MM.1S (cell line): ENCODE results near the gene ZBTB38.

Experiments used
- DNase-seq: peaks from one replicate; pipeline ENCODE4 v3.0.0-alpha.2; 2015
- H2AFZ ChIP-seq: fragments of 300-600 bp; sonication (generic); 2 replicates; pipeline ENCODE4 v1.6.0; 2016; ENCODE audit warnings: antibody characterized with exemption, low read length
- H3F3A ChIP-seq: fragments of 300-600 bp; sonication (generic); 2 replicates; pipeline ENCODE4 v1.6.1; 2016; ENCODE audit warnings: mild to moderate bottlenecking, antibody characterized with exemption, low read length, moderate library complexity, mixed read lengths; ENCODE audit not compliant: insufficient read depth
- H3K27ac ChIP-seq: fragments of 300-600 bp; sonication (generic); 2 replicates; pipeline ENCODE4 v1.5.1; 2016; ENCODE audit warnings: mild to moderate bottlenecking, low read length
- H3K27me3 ChIP-seq: fragments of 300-600 bp; sonication (generic); replicated peaks from 2 replicates; pipeline ENCODE4 v1.6.0; 2016; ENCODE audit warnings: low read length; ENCODE audit not compliant: insufficient read depth
- H3K36me3 ChIP-seq: fragments of 300-600 bp; sonication (generic); replicated peaks from 2 replicates; pipeline ENCODE4 v1.6.1; 2016; ENCODE audit warnings: mild to moderate bottlenecking, low read length, mixed read lengths; ENCODE audit not compliant: insufficient read depth
- H3K4me1 ChIP-seq: fragments of 300-600 bp; sonication (generic); 2 replicates; pipeline ENCODE4 v1.6.1; 2016; ENCODE audit warnings: low read length, mixed read lengths
- H3K4me2 ChIP-seq: fragments of 300-600 bp; sonication (generic); 2 replicates; pipeline ENCODE4 v1.6.0; 2016; ENCODE audit warnings: low read depth, low read length
- H3K4me3 ChIP-seq: fragments of 300-600 bp; sonication (generic); 2 replicates; pipeline ENCODE4 v1.5.1; 2016; ENCODE audit warnings: low read length, mixed read lengths
- H3K79me2 ChIP-seq: fragments of 300-600 bp; sonication (generic); 2 replicates; pipeline ENCODE4 v1.6.1; 2016; ENCODE audit warnings: mixed run types, low read length, mixed read lengths
- H3K9ac ChIP-seq: fragments of 300-600 bp; sonication (generic); 2 replicates; pipeline ENCODE4 v1.6.1; 2016; ENCODE audit warnings: low read length, mixed read lengths
- H3K9me2 ChIP-seq: fragments of 300-600 bp; sonication (generic); replicated peaks from 2 replicates; pipeline ENCODE4 v1.6.1; 2016; ENCODE audit warnings: mild to moderate bottlenecking, low read length, mixed read lengths; ENCODE audit not compliant: insufficient read depth
- H3K9me3 ChIP-seq: fragments of 300-600 bp; sonication (generic); replicated peaks from 2 replicates; pipeline ENCODE4 v1.6.1; 2016; ENCODE audit warnings: mild to moderate bottlenecking, low read length, mixed read lengths; ENCODE audit not compliant: insufficient read depth
- H4K20me1 ChIP-seq: fragments of 300-600 bp; sonication (generic); 2 replicates; pipeline ENCODE4 v1.6.1; 2016; ENCODE audit warnings: mild to moderate bottlenecking, low read length, moderate library complexity, mixed read lengths; ENCODE audit not compliant: insufficient read depth
- EZH2 ChIP-seq: fragments of 300-600 bp; sonication (generic); optimal IDR thresholded peaks from 2 replicates; pipeline ENCODE3; 2017; ENCODE audit warnings: low read depth, mild to moderate bottlenecking, antibody characterized with exemption, low read length, mixed read lengths
- EZH2phosphoT487 ChIP-seq: fragments of 300-600 bp; sonication (generic); IDR thresholded peaks from 2 replicates; pipeline ENCODE4 v1.6.1; 2018; ENCODE audit warnings: antibody characterized with exemption, low read length
- TF ChIP-seq, protein P1 (sequence below): fragments of 300-600 bp; sonication (generic); IDR thresholded peaks from 2 replicates; pipeline ENCODE4 v1.5.1; 2016; ENCODE audit warnings: antibody characterized with exemption, low read length, mixed read lengths

Gene ZBTB38

GRCh38 chr3:141353652-141354495 is 14.4 kb upstream of the ZBTB38 start:
- DNase-seq: no peak
- Histone ChIP-seq H3K4me1 (no peaks in the 10 kb centered on the region), H3K27me3 (no peaks in the 10 kb centered on the region), H3K4me2 (no peak overlapping the region), H3F3A (no peaks in the 10 kb centered on the region), H3K9me2 (no peaks in the 10 kb centered on the region), H3K27ac (no peak overlapping the region), H3K79me2 (no peaks in the 10 kb centered on the region), H3K9ac (no peak overlapping the region), H3K4me3 (no peak overlapping the region), H3K9me3 (no peaks in the 10 kb centered on the region), H2AFZ (no peak overlapping the region), H3K36me3 (no peaks in the 10 kb centered on the region), H4K20me1 (no peaks in the 10 kb centered on the region)
- TF ChIP-seq EZH2phosphoT487 (no peak), EZH2 (no peak)
- TF ChIP-seq, protein P1, sequence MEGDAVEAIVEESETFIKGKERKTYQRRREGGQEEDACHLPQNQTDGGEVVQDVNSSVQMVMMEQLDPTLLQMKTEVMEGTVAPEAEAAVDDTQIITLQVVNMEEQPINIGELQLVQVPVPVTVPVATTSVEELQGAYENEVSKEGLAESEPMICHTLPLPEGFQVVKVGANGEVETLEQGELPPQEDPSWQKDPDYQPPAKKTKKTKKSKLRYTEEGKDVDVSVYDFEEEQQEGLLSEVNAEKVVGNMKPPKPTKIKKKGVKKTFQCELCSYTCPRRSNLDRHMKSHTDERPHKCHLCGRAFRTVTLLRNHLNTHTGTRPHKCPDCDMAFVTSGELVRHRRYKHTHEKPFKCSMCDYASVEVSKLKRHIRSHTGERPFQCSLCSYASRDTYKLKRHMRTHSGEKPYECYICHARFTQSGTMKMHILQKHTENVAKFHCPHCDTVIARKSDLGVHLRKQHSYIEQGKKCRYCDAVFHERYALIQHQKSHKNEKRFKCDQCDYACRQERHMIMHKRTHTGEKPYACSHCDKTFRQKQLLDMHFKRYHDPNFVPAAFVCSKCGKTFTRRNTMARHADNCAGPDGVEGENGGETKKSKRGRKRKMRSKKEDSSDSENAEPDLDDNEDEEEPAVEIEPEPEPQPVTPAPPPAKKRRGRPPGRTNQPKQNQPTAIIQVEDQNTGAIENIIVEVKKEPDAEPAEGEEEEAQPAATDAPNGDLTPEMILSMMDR: no peak

DNA sequence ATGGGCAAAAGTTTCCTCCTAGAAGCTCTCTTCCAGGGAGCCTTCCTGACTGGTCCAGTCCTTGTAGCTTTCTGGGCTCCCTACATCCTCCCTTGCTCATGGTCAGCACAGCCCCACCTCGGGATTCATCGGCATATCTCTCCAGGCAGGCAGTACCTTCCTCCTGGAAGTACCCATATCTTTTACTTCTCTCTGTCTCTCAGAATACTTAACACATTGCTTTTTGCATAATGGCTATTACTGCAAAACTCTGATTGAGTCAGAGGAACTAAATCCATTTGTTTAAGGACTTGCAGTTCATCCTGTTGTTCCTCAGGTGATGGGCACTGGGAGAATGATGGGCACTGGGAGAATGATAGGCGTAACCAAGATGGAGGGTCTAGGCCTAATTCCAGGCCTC is 13.8 kb upstream of the ZBTB38 start:
- no peaks in the 10 kb centered on the region for H3K9me3 ChIP-seq
- H4K20me1 ChIP-seq: no peaks in the 10 kb centered on the region
- TF ChIP-seq EZH2 (no peak), EZH2phosphoT487 (no peak)
- TF ChIP-seq, protein P1: no peak
- H3K9me2 ChIP-seq: no peaks in the 10 kb centered on the region
- no peak overlapping the region for H3K27ac ChIP-seq
- H3K79me2 ChIP-seq: peaks cover 4% of the 10 kb centered on the region; the same call in 1 of the 2 replicates
- H2AFZ ChIP-seq: no peak overlapping the region
- no peaks in the 10 kb centered on the region for H3F3A ChIP-seq
- no peak overlapping the region for H3K4me3 ChIP-seq
- no peaks in the 10 kb centered on the region for H3K4me1 ChIP-seq
- no peak overlapping the region for H3K9ac ChIP-seq
- no peak for DNase-seq
- no peak overlapping the region for H3K4me2 ChIP-seq
- H3K36me3 ChIP-seq: no peaks in the 10 kb centered on the region
- H3K27me3 ChIP-seq: no peaks in the 10 kb centered on the region

GRCh38 chr3:141355242-141355641 is 13.1 kb upstream of the ZBTB38 start:
- Histone ChIP-seq H3K27me3 (no peaks in the 10 kb centered on the region), H3K9me2 (no peaks in the 10 kb centered on the region), H3F3A (no peaks in the 10 kb centered on the region), H3K4me2 (no peak overlapping the region), H3K36me3 (no peaks in the 10 kb centered on the region), H3K9me3 (no peaks in the 10 kb centered on the region), H3K27ac (no peak overlapping the region), H3K4me1 (no peaks in the 10 kb centered on the region), H2AFZ (no peak overlapping the region), H4K20me1 (no peaks in the 10 kb centered on the region), H3K79me2 (peaks cover 8% of the 10 kb centered on the region), H3K9ac (no peak overlapping the region), H3K4me3 (no peak overlapping the region)
- DNase-seq: no peak
- TF ChIP-seq, protein P1: no peak
- no peak for TF ChIP-seq EZH2phosphoT487
- TF ChIP-seq EZH2: no peak
